ENCODE measurements around the gene LTBP3. TPM values are rescaled to one million over a fixed set of nuclear protein-coding genes. Genes with fewer than 3 reads are reported as not detected.

The LTBP3 gene
- total RNA-seq: 26.4 and 27.5 TPM in 2 replicates
- 15.2 TPM for polyA plus RNA-seq (2012)

- DNase-seq (ENCODE audit: low read depth): peak; percentile 84
These were observed at the start of gene LTBP3 for GRCh38 chr11:65558002-65558929. LTBP3 (minus strand) TSS chr11:65558359; CDS start chr11:65557959, 400 bp downstream.

GRCh38 chr11:65606876-65607613, 48.9 kb upstream of the LTBP3 start:
- DNase-seq (ENCODE audit: low read depth): no peak

GRCh38 chr11:65604258-65604657, 46.1 kb upstream of the LTBP3 start:
- peak; percentile 73 for DNase-seq (ENCODE audit: low read depth)

GRCh38 chr11:65599955-65600246, 41.7 kb upstream of the LTBP3 start:
- DNase-seq (ENCODE audit: low read depth): no peak

- DNase-seq (ENCODE audit: low read depth): no peak
These were observed 41.2 kb upstream of the LTBP3 start for GRCh38 chr11:65599216-65599954.

- no peak for DNase-seq (ENCODE audit: low read depth)
These were observed 40.1 kb upstream of the LTBP3 start for GRCh38 chr11:65598258-65598699.

- DNase-seq (ENCODE audit: low read depth): no peak
These were observed 38.4 kb upstream of the LTBP3 start for GRCh38 chr11:65596520-65596919.

- DNase-seq (ENCODE audit: low read depth): no peak
These were observed 37.6 kb upstream of the LTBP3 start, which contains the start of gene KCNK7 for GRCh38 chr11:65595543-65596281. KCNK7 (minus strand) TSS chr11:65595800; CDS start chr11:65595772, 28 bp downstream.

GRCh38 chr11:65595131-65595530, 37.0 kb upstream of the LTBP3 start:
- no peak for DNase-seq (ENCODE audit: low read depth)

GRCh38 chr11:65593518-65594414, 35.6 kb upstream of the LTBP3 start:
- DNase-seq (ENCODE audit: low read depth): peak; percentile 65

- DNase-seq (ENCODE audit: low read depth): no peak
These were observed 34.8 kb upstream of the LTBP3 start for GRCh38 chr11:65592858-65593517.

- no peak for DNase-seq (ENCODE audit: low read depth)
These were observed 34.0 kb upstream of the LTBP3 start for GRCh38 chr11:65591939-65592857.

- peak; percentile 90 for DNase-seq (ENCODE audit: low read depth)
These were observed 32.1 kb upstream of the LTBP3 start for GRCh38 chr11:65590240-65590738.

- DNase-seq (ENCODE audit: low read depth): no peak
These were observed 31.5 kb upstream of the LTBP3 start for GRCh38 chr11:65589444-65590239.

GRCh38 chr11:65588199-65589054, 30.3 kb upstream of the LTBP3 start:
- peak; percentile 86 for DNase-seq (ENCODE audit: low read depth)

- DNase-seq (ENCODE audit: low read depth): peak; percentile 76
These were observed 28.5 kb upstream of the LTBP3 start for GRCh38 chr11:65586676-65587075.

Measured in myocyte (in vitro differentiated cells).